GM12878 (cell line): ENCODE measurements around the gene PCDHGA8. TPM values are rescaled to one million over a fixed set of nuclear protein-coding genes. Genes with fewer than 3 reads are reported as not detected.

Source experiments
- ATAC-seq: fragments of 200-7000 bp; cut with Tn5 transposase; 3 replicates; pipeline ENCODE4 v1.9.1; 2020; ENCODE audit warnings: mild to moderate bottlenecking, moderate library complexity
- BruUV-seq: library from RNA; stranded (reverse); fragments of 400-500 nt; replicated peaks from 2 replicates; lab custom pipeline; 2021; lab: Mats Ljungman, UMichigan
- CTCF ChIA-PET: fragments of 300-600 bp; sonication (Branson Sonifier 250); formaldehyde crosslinking; extraction: SDS; loops from one replicate; lab custom pipeline; 2021; ENCODE audit warnings: inconsistent platforms; lab: Yijun Ruan, JAX
- POLR2A ChIA-PET: fragments of 350-600 bp; formaldehyde crosslinking; extraction: SDS; loops from one replicate; lab custom pipeline; 2021; ENCODE audit warnings: inconsistent platforms; lab: Charles Lee
- RAD21 ChIA-PET: fragments of 300-600 bp; sonication (Branson Sonifier 250); formaldehyde crosslinking; loops from one replicate; lab custom pipeline; 2023; ENCODE audit warnings: antibody characterized with exemption; ENCODE audit not compliant: unreplicated experiment; lab: Charles Lee
- SMC1A ChIA-PET: fragments of 300-600 bp; sonication (Branson Sonifier 250); formaldehyde crosslinking; loops from one replicate; lab custom pipeline; 2023; ENCODE audit not compliant: unreplicated experiment, uncharacterized antibody; lab: Charles Lee
- DNase-seq: peaks from one replicate; pipeline ENCODE4 v3.0.0-alpha.2; 2011; ENCODE audit warnings: low read depth, low spot score
- FAIRE-seq: peaks from 3 replicates; lab custom pipeline; 2011; peaks lifted over from hg19 to GRCh38; lab: Jason Lieb, UNC
- H2AFZ ChIP-seq: 2 replicates; pipeline ENCODE4 v1.6.0; 2011; ENCODE audit warnings: low read depth, low read length, control low read depth; ENCODE audit not compliant: control insufficient read depth
- H3K27ac ChIP-seq: 2 replicates; pipeline ENCODE4 v1.5.1; 2011; ENCODE audit warnings: control low read depth; ENCODE audit not compliant: control insufficient read depth, insufficient read depth
- H3K27me3 ChIP-seq, 2 experiments: replicated peaks in 1 of 2; 2 replicates each; pipeline versions ENCODE4 v1.6.0 to v1.6.1; 2011; ENCODE audit warnings: low read length in 1 of 2; ENCODE audit not compliant: control insufficient read depth in 2 of 2, insufficient read depth in 2 of 2
- H3K36me3 ChIP-seq, 2 experiments: 2 replicates each; pipeline ENCODE4 v1.5.1; 2011; ENCODE audit warnings: low read length in 1 of 2; ENCODE audit not compliant: control insufficient read depth in 2 of 2, insufficient read depth in 2 of 2
- H3K4me1 ChIP-seq: 2 replicates; pipeline ENCODE4 v1.6.1; 2011; ENCODE audit warnings: mild to moderate bottlenecking, low read length, moderate library complexity, mixed read lengths; ENCODE audit not compliant: control insufficient read depth, insufficient read depth
- H3K4me2 ChIP-seq: 2 replicates; pipeline ENCODE4 v1.6.0; 2011; ENCODE audit warnings: control low read depth; ENCODE audit not compliant: control insufficient read depth, insufficient read depth
- H3K4me3 ChIP-seq: fragments of 200-600 bp; sonication (generic); 2 replicates; pipeline ENCODE4 v1.5.1; 2016
- H3K79me2 ChIP-seq: 2 replicates; pipeline ENCODE4 v1.6.0; 2011; ENCODE audit warnings: low read length; ENCODE audit not compliant: control insufficient read depth, insufficient read depth
- H3K9ac ChIP-seq: 2 replicates; pipeline ENCODE4 v1.8.0; 2011; ENCODE audit warnings: low read length, control low read depth, mixed read lengths; ENCODE audit not compliant: control insufficient read depth, insufficient read depth
- H3K9me3 ChIP-seq: replicated peaks from 3 replicates; pipeline ENCODE4 v1.5.1; 2011; ENCODE audit warnings: mild to moderate bottlenecking, low read length; ENCODE audit not compliant: control insufficient read depth, insufficient read depth
- H4K20me1 ChIP-seq: 2 replicates; pipeline ENCODE4 v1.6.0; 2011; ENCODE audit not compliant: control insufficient read depth, insufficient read depth
- BACH1 ChIP-seq: fragments of 450-650 bp; IDR thresholded peaks from 2 replicates; pipeline ENCODE4 v1.6.1; 2017; ENCODE audit warnings: mild to moderate bottlenecking, borderline replicate concordance
- EP300 ChIP-seq, 2 experiments: fragments of 150-350 bp in 1 of 2; IDR thresholded peaks; 2 replicates each; pipeline ENCODE4 v1.6.1; 2011 to 2012; ENCODE audit warnings: low read depth in 2 of 2, low read length in 2 of 2, borderline replicate concordance in 1 of 2, improper control_type of control experiment in 1 of 2, inconsistent platforms in 1 of 2; ENCODE audit not compliant: control insufficient read depth in 1 of 2
- IKZF2 ChIP-seq, 2 experiments: fragments of 450-650 bp; IDR thresholded peaks; 2 replicates each; pipeline ENCODE4 v1.6.1; 2017; ENCODE audit warnings: mild to moderate bottlenecking in 2 of 2, moderate library complexity in 2 of 2
- MEF2A ChIP-seq: IDR thresholded peaks from 2 replicates; pipeline ENCODE4 v1.6.1; 2011; ENCODE audit warnings: low read depth, mild to moderate bottlenecking, low read length, moderate library complexity; ENCODE audit not compliant: insufficient read depth
- PAX5 ChIP-seq: IDR thresholded peaks from 2 replicates; pipeline ENCODE4 v1.6.1; 2011; ENCODE audit warnings: low read depth, low read length, borderline replicate concordance
- POLR2AphosphoS5 ChIP-seq: IDR thresholded peaks from 2 replicates; pipeline ENCODE4 v1.6.1; 2011; ENCODE audit warnings: mild to moderate bottlenecking, low read length, inconsistent platforms
- SIN3A ChIP-seq: IDR thresholded peaks from 2 replicates; pipeline ENCODE4 v1.6.1; 2012; ENCODE audit warnings: low read depth, low read length, improper control_type of control experiment
- SMAD5 ChIP-seq: IDR thresholded peaks from 2 replicates; pipeline ENCODE4 v1.6.1; 2016; ENCODE audit warnings: antibody characterized with exemption, low read depth
- SP1 ChIP-seq: IDR thresholded peaks from one replicate; pipeline ENCODE4 v1.6.1; 2011; ENCODE audit warnings: low read depth, low read length
- SUZ12 ChIP-seq: fragments of 200-600 bp; sonication (generic); IDR thresholded peaks from one replicate; pipeline ENCODE4 v1.6.1; 2018; ENCODE audit warnings: antibody characterized with exemption, mild to moderate bottlenecking; ENCODE audit not compliant: unreplicated experiment
- ZNF207 ChIP-seq: fragments of 450-650 bp; IDR thresholded peaks from 2 replicates; pipeline ENCODE4 v1.6.1; 2014; ENCODE audit warnings: antibody characterized with exemption, mild to moderate bottlenecking, borderline replicate concordance
- WGBS: methylation state at CpG from one replicate; pipeline ENCODE4 v1.1.6; 2016; ENCODE audit warnings: low lambda C conversion rate; ENCODE audit not compliant: insufficient replicate concordance, insufficient coverage; ENCODE audit errors: missing lambda C conversion rate; 5-methylcytosine and 5-hydroxymethylcytosine counted together
- in situ Hi-C: fragments of 300-500 bp; cut with MboI; formaldehyde crosslinking; loops from 9 replicates; pipeline ENCODE4 v1.14.3; 2018; ENCODE audit warnings: mixed read lengths
- intact Hi-C: fragments of 100-400 bp; cut with micrococcal nuclease; formaldehyde crosslinking; loops from one replicate; pipeline ENCODE4 v1.14.2; 2022; ENCODE audit not compliant: unreplicated experiment
- polyA plus RNA-seq, 11 experiments: library from polyadenylated mRNA; depleted of rRNA in 4 of 11; unstranded in 6 of 11; stranded (reverse) in 5 of 11; fragments of >200 nt; fragmentation: Nextera tagmentation in 4 of 11; fragmentation: Illumina TruSeq in 1 of 11; extraction: Ambion mirVana in 4 of 11; extraction: Trizol in 1 of 11; gene quantifications; 1 replicate in 1 of 11; 2 replicates in 10 of 11; pipeline versions ENCODE4 v1.2.1 to v1.2.3, GENCODE V29; 2011 to 2016; ENCODE audit warnings: inconsistent platforms in 2 of 11, missing spikeins in 2 of 11, low read depth in 1 of 11
- total RNA-seq, 4 experiments: library from RNA; depleted of rRNA in 3 of 4; stranded (reverse); fragments of >200 nt in 3 of 4; fragmentation: Illumina TruSeq in 1 of 4; extraction: Trizol in 1 of 4; gene quantifications; 2 replicates each; pipeline versions ENCODE4 v1.2.1 to v1.2.3, GENCODE V29; 2013 to 2021
- TF ChIP-seq, protein P1 (sequence below): fragments of 450-650 bp; IDR thresholded peaks from 2 replicates; pipeline ENCODE4 v1.6.1; 2017; ENCODE audit warnings: mild to moderate bottlenecking, moderate library complexity
- TF ChIP-seq, protein P2 (sequence below): IDR thresholded peaks from 2 replicates; pipeline ENCODE4 v1.6.1; 2011; ENCODE audit warnings: borderline replicate concordance, low read depth, mild to moderate bottlenecking, moderate library complexity, mixed read lengths, low read length; ENCODE audit not compliant: insufficient read depth; ENCODE audit errors: extremely low read length
- TF ChIP-seq, protein P3 (sequence below): IDR thresholded peaks from 2 replicates; pipeline ENCODE4 v1.6.1; 2012; ENCODE audit warnings: low read depth, low read length, improper control_type of control experiment

The PCDHGA8 gene
- total and polyA plus RNA-seq, 10 of the 15 experiments (the other 5 are each of a cell fraction or from before 2014, with no cell fraction given): 0.01 to 0.04 TPM; not detected in 8

DNA sequence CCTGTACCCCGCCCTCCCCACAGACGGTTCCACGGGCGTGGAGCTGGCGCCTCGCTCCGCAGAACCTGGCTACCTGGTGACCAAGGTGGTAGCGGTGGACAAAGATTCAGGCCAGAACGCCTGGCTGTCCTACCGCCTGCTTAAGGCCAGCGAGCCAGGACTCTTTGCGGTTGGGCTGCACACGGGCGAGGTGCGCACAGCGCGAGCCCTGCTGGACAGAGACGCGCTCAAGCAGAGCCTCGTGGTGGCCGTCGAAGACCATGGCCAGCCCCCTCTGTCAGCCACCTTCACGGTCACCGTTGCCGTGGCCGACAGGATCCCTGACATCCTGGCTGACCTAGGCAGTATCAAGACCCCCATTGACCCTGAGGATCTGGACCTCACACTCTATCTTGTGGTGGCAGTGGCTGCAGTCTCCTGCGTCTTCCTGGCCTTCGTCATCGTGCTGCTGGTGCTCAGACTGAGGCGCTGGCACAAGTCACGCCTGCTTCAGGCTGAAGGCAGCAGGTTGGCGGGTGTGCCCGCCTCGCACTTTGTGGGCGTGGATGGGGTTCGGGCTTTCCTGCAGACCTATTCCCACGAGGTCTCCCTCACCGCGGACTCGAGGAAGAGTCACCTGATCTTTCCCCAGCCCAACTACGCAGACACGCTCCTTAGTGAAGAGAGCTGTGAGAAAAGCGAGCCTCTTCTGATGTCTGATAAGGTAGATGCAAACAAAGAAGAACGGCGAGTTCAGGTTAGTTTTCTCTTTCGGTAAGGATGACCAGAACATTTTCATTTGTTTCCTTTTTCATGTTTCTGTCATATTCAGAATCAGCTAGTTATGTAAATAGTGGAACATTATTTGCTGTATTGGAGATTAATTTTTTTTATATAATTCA, 26.2 kb upstream of the PCDHGA8 start:
- no TSS peak for BruUV-seq
- no peak overlapping the region for H2AFZ ChIP-seq
- ATAC-seq (no peak), FAIRE-seq (no peak), DNase-seq (no peak)
- H3K9ac ChIP-seq: no peak overlapping the region
- ChIA-PET RAD21 (no interaction called here), POLR2A (no interaction called here), CTCF (interaction anchor here (1.3 kb wide), 1 partner anchor 197 kb away, joined by 3 read pairs; no protein-coding TSS in a partner anchor), SMC1A (no interaction called here)
- H3K9me3 ChIP-seq: peaks cover 13% of the 10 kb centered on the region; the same call in 1 of the 3 replicates
- in situ Hi-C loops: no loop called here
- H3K27me3 ChIP-seq: no peaks in the 10 kb centered on the region; a peak in 1 of 4 replicates
- no peaks in the 10 kb centered on the region for H4K20me1 ChIP-seq
- intact Hi-C loops: no loop called here
- no peak overlapping the region for H3K27ac ChIP-seq
- no peak overlapping the region for H3K4me3 ChIP-seq
- H3K36me3 ChIP-seq: no peaks in the 10 kb centered on the region
- no peaks in the 10 kb centered on the region for H3K79me2 ChIP-seq
- no peak overlapping the region for H3K4me2 ChIP-seq
- 66% methylated on average over 46 of the region's 46 CpGs for WGBS
- H3K4me1 ChIP-seq: no peaks in the 10 kb centered on the region
- TF ChIP-seq SUZ12: no peak
- TF ChIP-seq, protein P1, sequence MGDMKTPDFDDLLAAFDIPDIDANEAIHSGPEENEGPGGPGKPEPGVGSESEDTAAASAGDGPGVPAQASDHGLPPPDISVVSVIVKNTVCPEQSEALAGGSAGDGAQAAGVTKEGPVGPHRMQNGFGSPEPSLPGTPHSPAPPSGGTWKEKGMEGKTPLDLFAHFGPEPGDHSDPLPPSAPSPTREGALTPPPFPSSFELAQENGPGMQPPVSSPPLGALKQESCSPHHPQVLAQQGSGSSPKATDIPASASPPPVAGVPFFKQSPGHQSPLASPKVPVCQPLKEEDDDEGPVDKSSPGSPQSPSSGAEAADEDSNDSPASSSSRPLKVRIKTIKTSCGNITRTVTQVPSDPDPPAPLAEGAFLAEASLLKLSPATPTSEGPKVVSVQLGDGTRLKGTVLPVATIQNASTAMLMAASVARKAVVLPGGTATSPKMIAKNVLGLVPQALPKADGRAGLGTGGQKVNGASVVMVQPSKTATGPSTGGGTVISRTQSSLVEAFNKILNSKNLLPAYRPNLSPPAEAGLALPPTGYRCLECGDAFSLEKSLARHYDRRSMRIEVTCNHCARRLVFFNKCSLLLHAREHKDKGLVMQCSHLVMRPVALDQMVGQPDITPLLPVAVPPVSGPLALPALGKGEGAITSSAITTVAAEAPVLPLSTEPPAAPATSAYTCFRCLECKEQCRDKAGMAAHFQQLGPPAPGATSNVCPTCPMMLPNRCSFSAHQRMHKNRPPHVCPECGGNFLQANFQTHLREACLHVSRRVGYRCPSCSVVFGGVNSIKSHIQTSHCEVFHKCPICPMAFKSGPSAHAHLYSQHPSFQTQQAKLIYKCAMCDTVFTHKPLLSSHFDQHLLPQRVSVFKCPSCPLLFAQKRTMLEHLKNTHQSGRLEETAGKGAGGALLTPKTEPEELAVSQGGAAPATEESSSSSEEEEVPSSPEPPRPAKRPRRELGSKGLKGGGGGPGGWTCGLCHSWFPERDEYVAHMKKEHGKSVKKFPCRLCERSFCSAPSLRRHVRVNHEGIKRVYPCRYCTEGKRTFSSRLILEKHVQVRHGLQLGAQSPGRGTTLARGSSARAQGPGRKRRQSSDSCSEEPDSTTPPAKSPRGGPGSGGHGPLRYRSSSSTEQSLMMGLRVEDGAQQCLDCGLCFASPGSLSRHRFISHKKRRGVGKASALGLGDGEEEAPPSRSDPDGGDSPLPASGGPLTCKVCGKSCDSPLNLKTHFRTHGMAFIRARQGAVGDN: no peak
- no peak for TF ChIP-seq SP1
- TF ChIP-seq, protein P2, sequence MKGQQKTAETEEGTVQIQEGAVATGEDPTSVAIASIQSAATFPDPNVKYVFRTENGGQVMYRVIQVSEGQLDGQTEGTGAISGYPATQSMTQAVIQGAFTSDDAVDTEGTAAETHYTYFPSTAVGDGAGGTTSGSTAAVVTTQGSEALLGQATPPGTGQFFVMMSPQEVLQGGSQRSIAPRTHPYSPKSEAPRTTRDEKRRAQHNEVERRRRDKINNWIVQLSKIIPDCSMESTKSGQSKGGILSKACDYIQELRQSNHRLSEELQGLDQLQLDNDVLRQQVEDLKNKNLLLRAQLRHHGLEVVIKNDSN: no peak
- TF ChIP-seq SMAD5: no peak
- no peak for TF ChIP-seq ZNF207
- no peak for TF ChIP-seq PAX5
- no peak for TF ChIP-seq MEF2A
- no peak for TF ChIP-seq SIN3A
- no peak for TF ChIP-seq BACH1
- TF ChIP-seq EP300 (IDR thresholded peaks at IDR 0.05; ENCODE audit: borderline replicate concordance in 1 of 2, control insufficient read depth in 1 of 2, low read depth in 2 of 2, low read length in 2 of 2): no peak
- TF ChIP-seq POLR2AphosphoS5: no peak
- TF ChIP-seq IKZF2 (IDR thresholded peaks at IDR 0.05): no peak
- TF ChIP-seq, protein P3, sequence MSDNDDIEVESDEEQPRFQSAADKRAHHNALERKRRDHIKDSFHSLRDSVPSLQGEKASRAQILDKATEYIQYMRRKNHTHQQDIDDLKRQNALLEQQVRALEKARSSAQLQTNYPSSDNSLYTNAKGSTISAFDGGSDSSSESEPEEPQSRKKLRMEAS: no peak
